Measurements from ENCODE around the gene TMEM140. TPM values are rescaled to one million over a fixed set of nuclear protein-coding genes. Genes with fewer than 3 reads are reported as not detected.

Gene TMEM140
- total and polyA plus RNA-seq, 2 of the 13 experiments (the other 11 are each of a cell fraction or from before 2014, with no cell fraction given) = 9.2 to 21.7 TPM

GRCh38 chr7:135159359-135160085, 11.7 kb downstream of the TMEM140 start:
- ChIA-PET POLR2A (interaction anchor here (1.2 to 2.2 kb wide), 4 partner anchors 9 to 173 kb away, joined by 3 to 9 read pairs (median 6); partner anchors contain the start of genes AGBL3 and TMEM140), CTCF (ENCODE audit: low intra/inter-chr PET ratio, low total read pairs) (no interaction called here)
- Histone ChIP-seq H3K27ac (ENCODE audit: extremely low read length, insufficient read depth, low read length) (peak overlapping the region; percentile 66), H2AFZ (ENCODE audit: low read length) (no peak overlapping the region), H4K20me1 (ENCODE audit: insufficient read depth, low read length) (no peaks in the 10 kb centered on the region; the same call in none of the 2 replicates), H3K9me3 (ENCODE audit: low read length) (peaks cover 32% of the 10 kb centered on the region), H3K4me1 (ENCODE audit: insufficient read depth, low read length) (peaks cover 67% of the 10 kb centered on the region), H3K4me2 (ENCODE audit: low read depth, low read length) (peak overlapping the region; percentile 20; the same call in 1 of the 2 replicates), H3K4me3 (replicated peaks in 1 of 3; ENCODE audit: insufficient read depth in 1 of 3, low read depth in 2 of 3, low read length in 3 of 3) (peak overlapping the region in 1 of 3 experiments; percentile 8; a peak in 1 of 6 replicates), H3K9ac (ENCODE audit: insufficient read depth, low read depth, low read length) (no peak overlapping the region), H3K27me3 (ENCODE audit: control insufficient read depth in 1 of 2, insufficient read depth in 2 of 2, low read length in 2 of 2) (no peaks in the 10 kb centered on the region), H3K36me3 (replicated peaks in 1 of 2; ENCODE audit: control insufficient read depth in 1 of 2, insufficient read depth in 2 of 2, low read length in 2 of 2) (peaks cover 4 to 22% of the 10 kb centered on the region in 2 experiments; a peak in 4 of 5 replicates), H3K79me2 (ENCODE audit: insufficient read depth, low read length) (peaks cover 60% of the 10 kb centered on the region)
- in situ Hi-C loops (cut with HindIII; ENCODE audit: extremely low pct_ligation_motif_present, low pct_unique_long_range_greater_than_20kb) (no loop called here), intact Hi-C loops (cut with micrococcal nuclease; ENCODE audit: unreplicated experiment) (no loop called here)
- no peak for ATAC-seq
- 95% methylated on average over 2 of the region's 2 CpGs for WGBS (ENCODE audit: low lambda C conversion rate)
- BruUV-seq (replicated peaks) = no TSS peak
- FAIRE-seq = no peak
- no peak for DNase-seq (ENCODE audit: low spot score)
- TF ChIP-seq EED (CRISPR knock-in tag; IDR thresholded peaks at IDR 0.05) (no peak), ZNF768 (CRISPR knock-in tag; IDR thresholded peaks at IDR 0.05) (no peak), ZNF510 (CRISPR knock-in tag; IDR thresholded peaks at IDR 0.05; ENCODE audit: low read depth) (no peak), ZNF709 (CRISPR knock-in tag; IDR thresholded peaks at IDR 0.05) (no peak), ZKSCAN1 (IDR thresholded peaks at IDR 0.05; ENCODE audit: low read length) (no peak), ZNF282 (IDR thresholded peaks at IDR 0.05; ENCODE audit: partially characterized antibody) (no peak), HNF4G (IDR thresholded peaks at IDR 0.05; ENCODE audit: borderline replicate concordance, low read depth, low read length) (no peak), HNF4G (CRISPR knock-in tag; IDR thresholded peaks at IDR 0.05; ENCODE audit: borderline replicate concordance, low read depth) (no peak), HOXA7 (CRISPR knock-in tag; IDR thresholded peaks at IDR 0.05) (no peak), CTCF (CRISPR knock-in tag; IDR thresholded peaks at IDR 0.05) (no peak)
- TF ChIP-seq, protein P1, sequence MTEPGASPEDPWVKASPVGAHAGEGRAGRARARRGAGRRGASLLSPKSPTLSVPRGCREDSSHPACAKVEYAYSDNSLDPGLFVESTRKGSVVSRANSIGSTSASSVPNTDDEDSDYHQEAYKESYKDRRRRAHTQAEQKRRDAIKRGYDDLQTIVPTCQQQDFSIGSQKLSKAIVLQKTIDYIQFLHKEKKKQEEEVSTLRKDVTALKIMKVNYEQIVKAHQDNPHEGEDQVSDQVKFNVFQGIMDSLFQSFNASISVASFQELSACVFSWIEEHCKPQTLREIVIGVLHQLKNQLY (CRISPR knock-in tag; IDR thresholded peaks at IDR 0.05) = no peak
- TF ChIP-seq, protein P2, sequence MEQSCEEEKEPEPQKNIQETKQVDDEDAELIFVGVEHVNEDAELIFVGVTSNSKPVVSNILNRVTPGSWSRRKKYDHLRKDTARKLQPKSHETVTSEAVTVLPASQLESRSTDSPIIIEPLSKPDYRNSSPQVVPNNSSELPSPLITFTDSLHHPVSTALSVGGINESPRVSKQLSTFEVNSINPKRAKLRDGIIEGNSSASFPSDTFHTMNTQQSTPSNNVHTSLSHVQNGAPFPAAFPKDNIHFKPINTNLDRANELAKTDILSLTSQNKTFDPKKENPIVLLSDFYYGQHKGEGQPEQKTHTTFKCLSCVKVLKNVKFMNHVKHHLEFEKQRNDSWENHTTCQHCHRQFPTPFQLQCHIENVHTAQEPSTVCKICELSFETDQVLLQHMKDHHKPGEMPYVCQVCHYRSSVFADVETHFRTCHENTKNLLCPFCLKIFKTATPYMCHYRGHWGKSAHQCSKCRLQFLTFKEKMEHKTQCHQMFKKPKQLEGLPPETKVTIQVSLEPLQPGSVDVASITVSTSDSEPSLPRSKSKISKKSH (CRISPR knock-in tag; IDR thresholded peaks at IDR 0.05; ENCODE audit: borderline replicate concordance) = no peak
- TF ChIP-seq, protein P3, sequence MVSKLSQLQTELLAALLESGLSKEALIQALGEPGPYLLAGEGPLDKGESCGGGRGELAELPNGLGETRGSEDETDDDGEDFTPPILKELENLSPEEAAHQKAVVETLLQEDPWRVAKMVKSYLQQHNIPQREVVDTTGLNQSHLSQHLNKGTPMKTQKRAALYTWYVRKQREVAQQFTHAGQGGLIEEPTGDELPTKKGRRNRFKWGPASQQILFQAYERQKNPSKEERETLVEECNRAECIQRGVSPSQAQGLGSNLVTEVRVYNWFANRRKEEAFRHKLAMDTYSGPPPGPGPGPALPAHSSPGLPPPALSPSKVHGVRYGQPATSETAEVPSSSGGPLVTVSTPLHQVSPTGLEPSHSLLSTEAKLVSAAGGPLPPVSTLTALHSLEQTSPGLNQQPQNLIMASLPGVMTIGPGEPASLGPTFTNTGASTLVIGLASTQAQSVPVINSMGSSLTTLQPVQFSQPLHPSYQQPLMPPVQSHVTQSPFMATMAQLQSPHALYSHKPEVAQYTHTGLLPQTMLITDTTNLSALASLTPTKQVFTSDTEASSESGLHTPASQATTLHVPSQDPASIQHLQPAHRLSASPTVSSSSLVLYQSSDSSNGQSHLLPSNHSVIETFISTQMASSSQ (IDR thresholded peaks at IDR 0.05; ENCODE audit: low read depth) = no peak
- TF ChIP-seq, protein P3 (CRISPR knock-in tag; IDR thresholded peaks at IDR 0.05; ENCODE audit: borderline replicate concordance) = no peak
